ENCODE results near the gene PDCD7. TPM values are rescaled to one million over a fixed set of nuclear protein-coding genes. Genes with fewer than 3 reads are reported as not detected.

The PDCD7 gene
- total RNA-seq, 1 donor from 2014 or later = 19.3 TPM

DNA sequence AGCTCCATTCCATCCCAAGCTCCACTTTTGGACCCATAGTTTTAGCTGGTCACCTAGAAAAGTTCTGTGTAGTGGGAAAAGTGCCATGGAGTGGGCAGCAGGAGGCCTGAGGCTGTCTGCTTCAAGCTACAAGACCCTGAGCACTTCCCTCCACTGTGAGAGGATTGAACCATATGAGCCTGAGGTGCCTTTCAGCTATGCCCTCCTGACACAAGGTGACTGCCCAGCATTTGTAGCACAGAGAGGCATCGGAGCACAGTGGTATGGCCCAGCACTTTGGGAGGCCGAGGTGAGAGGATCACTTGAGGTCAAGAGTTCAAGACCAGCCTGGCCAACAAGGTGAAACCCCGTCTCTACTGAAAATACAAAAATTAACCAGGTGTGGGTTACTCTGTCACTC lies 61.0 kb downstream of the PDCD7 start:
- TF ChIP-seq, protein P1, sequence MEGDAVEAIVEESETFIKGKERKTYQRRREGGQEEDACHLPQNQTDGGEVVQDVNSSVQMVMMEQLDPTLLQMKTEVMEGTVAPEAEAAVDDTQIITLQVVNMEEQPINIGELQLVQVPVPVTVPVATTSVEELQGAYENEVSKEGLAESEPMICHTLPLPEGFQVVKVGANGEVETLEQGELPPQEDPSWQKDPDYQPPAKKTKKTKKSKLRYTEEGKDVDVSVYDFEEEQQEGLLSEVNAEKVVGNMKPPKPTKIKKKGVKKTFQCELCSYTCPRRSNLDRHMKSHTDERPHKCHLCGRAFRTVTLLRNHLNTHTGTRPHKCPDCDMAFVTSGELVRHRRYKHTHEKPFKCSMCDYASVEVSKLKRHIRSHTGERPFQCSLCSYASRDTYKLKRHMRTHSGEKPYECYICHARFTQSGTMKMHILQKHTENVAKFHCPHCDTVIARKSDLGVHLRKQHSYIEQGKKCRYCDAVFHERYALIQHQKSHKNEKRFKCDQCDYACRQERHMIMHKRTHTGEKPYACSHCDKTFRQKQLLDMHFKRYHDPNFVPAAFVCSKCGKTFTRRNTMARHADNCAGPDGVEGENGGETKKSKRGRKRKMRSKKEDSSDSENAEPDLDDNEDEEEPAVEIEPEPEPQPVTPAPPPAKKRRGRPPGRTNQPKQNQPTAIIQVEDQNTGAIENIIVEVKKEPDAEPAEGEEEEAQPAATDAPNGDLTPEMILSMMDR (IDR thresholded peaks at IDR 0.05; ENCODE audit: unreplicated experiment) = no peak
- no peaks in the 10 kb centered on the region for H3K9me3 Mint-ChIP-seq (ENCODE audit: unreplicated experiment)

DNA sequence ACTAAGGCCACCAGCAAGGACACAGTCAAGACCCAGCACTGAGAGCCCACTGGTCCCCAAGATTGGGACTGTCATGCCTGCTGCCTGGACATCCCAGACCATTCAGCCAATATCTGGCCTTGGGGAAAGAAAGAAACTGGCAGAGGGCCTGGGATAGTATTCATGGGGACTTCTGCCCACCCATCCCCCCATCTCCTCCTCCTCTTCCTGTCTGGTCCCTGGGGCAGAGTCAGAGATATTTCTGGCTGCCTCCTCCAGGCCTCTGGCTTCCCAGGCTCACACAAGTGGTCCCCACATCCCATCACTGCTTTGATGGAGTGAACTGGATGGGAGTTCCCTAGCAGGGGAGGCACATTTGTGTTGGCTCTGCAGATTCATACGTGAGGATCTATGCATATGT lies 61.6 kb downstream of the PDCD7 start:
- Mint-ChIP-seq H3K9me3 (ENCODE audit: unreplicated experiment) (no peaks in the 10 kb centered on the region), H3K4me3 (ENCODE audit: unreplicated experiment) (no peak overlapping the region), H3K36me3 (ENCODE audit: low read depth, unreplicated experiment) (no peaks in the 10 kb centered on the region), H3K27me3 (ENCODE audit: unreplicated experiment) (peaks cover 6% of the 10 kb centered on the region), H3K27ac (ENCODE audit: unreplicated experiment) (no peak overlapping the region), H3K4me1 (ENCODE audit: unreplicated experiment) (peaks cover 2% of the 10 kb centered on the region)
- DNase-seq (ENCODE audit: low spot score) = no peak
- TF ChIP-seq, protein P1 (IDR thresholded peaks at IDR 0.05; ENCODE audit: unreplicated experiment) = no peak

More for the DNA sequence above, 61.0 kb downstream of the PDCD7 start:
- H3K36me3 Mint-ChIP-seq (ENCODE audit: low read depth, unreplicated experiment) = no peaks in the 10 kb centered on the region
- no peak overlapping the region for H3K4me3 Mint-ChIP-seq (ENCODE audit: unreplicated experiment)
- peaks cover 2% of the 10 kb centered on the region for H3K4me1 Mint-ChIP-seq (ENCODE audit: unreplicated experiment)
- no peak for DNase-seq (ENCODE audit: low spot score)
- H3K27me3 Mint-ChIP-seq (ENCODE audit: unreplicated experiment) = peaks cover 6% of the 10 kb centered on the region
- no peak overlapping the region for H3K27ac Mint-ChIP-seq (ENCODE audit: unreplicated experiment)

DNA sequence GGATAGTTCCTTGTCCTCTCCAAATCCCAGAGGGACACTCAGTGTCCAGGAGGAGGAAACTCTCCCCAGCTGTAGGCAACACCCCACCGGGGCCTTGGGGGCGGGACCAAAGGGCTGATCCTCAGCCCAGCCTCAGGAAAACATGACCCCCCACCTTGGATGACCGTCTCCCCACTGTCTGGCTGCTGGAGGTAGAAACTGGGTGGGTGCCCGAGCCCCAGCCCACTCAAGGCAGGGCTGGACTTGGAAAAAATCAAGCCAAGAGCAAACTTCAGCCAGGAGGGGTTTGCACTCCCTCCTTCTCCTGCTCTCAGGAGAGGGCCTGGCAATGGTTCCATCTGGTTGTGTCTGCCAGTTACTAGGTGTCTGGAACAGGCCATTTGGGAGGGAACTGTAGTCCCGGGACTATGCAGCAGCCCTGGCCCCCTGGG lies 62.2 kb downstream of the PDCD7 start:
- TF ChIP-seq, protein P1 (IDR thresholded peaks at IDR 0.05; ENCODE audit: unreplicated experiment) = no peak
- Mint-ChIP-seq H3K9me3 (ENCODE audit: unreplicated experiment) (no peaks in the 10 kb centered on the region), H3K36me3 (ENCODE audit: low read depth, unreplicated experiment) (no peaks in the 10 kb centered on the region), H3K4me3 (ENCODE audit: unreplicated experiment) (no peak overlapping the region), H3K27me3 (ENCODE audit: unreplicated experiment) (peaks cover 6% of the 10 kb centered on the region), H3K4me1 (ENCODE audit: unreplicated experiment) (peaks cover 2% of the 10 kb centered on the region), H3K27ac (ENCODE audit: unreplicated experiment) (no peak overlapping the region)
- DNase-seq (ENCODE audit: low spot score) = no peak

DNA sequence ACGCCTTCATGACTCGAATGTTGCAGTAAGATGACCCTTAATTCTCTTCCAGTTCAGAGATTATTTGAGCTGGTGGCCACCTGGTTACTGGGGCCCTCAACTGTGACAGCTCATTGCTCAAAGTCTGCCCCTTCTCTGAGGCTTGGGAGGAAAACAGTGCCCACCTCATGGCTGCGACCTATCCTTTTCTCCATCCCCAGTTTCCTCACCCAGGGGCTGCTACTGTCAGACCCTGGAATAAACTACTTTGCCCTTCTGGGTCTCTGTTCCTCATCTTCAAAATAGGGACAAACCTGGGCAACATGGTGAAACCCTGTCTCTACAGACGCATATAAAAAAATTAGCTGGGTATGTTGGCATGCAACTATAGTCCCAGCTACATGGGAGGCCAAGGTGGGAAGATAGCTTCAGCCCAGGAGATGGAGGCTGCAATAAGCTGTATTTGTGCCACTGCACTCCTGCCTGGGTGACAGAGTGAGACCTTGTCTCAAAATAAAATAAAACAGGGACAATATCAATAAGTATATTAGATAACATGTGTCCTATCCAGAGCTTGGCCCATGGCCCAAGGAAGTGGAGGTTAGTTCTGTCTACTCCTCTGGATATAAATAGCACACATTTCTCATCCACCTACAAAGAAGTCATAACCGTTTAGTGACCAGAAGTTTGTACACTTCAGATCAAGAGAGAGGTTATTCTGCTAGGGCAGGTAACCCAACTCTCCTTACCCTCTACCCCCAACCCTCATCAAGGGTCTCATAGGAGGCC lies 63.6 kb downstream of the PDCD7 start:
- no peak for DNase-seq (ENCODE audit: low spot score)
- Mint-ChIP-seq H3K4me1 (ENCODE audit: unreplicated experiment) (peaks cover 2% of the 10 kb centered on the region), H3K27me3 (ENCODE audit: unreplicated experiment) (peaks cover 6% of the 10 kb centered on the region), H3K36me3 (ENCODE audit: low read depth, unreplicated experiment) (no peaks in the 10 kb centered on the region), H3K27ac (ENCODE audit: unreplicated experiment) (no peak overlapping the region), H3K4me3 (ENCODE audit: unreplicated experiment) (no peak overlapping the region), H3K9me3 (ENCODE audit: unreplicated experiment) (no peaks in the 10 kb centered on the region)
- TF ChIP-seq, protein P1 (IDR thresholded peaks at IDR 0.05; ENCODE audit: unreplicated experiment) = no peak

DNA sequence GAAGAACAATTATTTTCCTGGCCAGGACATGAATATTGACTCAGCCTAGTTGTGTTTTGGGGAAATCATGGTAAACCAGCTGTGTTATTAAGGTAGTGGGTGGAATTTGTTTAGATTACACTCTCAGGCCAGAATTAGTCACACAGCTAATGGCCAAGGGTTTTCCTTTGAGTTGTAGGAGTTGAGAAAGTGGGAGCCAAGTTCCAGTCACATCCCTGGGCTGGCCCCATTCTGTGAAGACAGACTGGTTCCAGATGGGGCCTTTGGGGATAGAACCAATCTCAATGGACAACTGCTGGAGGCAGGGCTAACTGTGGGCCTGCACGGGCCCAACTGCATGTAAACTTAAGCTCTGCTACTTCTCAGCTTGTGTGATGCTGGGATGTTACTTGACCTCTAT lies 64.4 kb downstream of the PDCD7 start:
- no peak overlapping the region for H3K27ac Mint-ChIP-seq (ENCODE audit: unreplicated experiment)
- H3K36me3 Mint-ChIP-seq (ENCODE audit: low read depth, unreplicated experiment) = no peaks in the 10 kb centered on the region
- no peaks in the 10 kb centered on the region for H3K9me3 Mint-ChIP-seq (ENCODE audit: unreplicated experiment)
- TF ChIP-seq, protein P1 (IDR thresholded peaks at IDR 0.05; ENCODE audit: unreplicated experiment) = no peak
- H3K27me3 Mint-ChIP-seq (ENCODE audit: unreplicated experiment) = peaks cover 6% of the 10 kb centered on the region
- DNase-seq (ENCODE audit: low spot score) = no peak
- peaks cover 2% of the 10 kb centered on the region for H3K4me1 Mint-ChIP-seq (ENCODE audit: unreplicated experiment)
- no peak overlapping the region for H3K4me3 Mint-ChIP-seq (ENCODE audit: unreplicated experiment)
